AG09319 (cell line): ENCODE measurements around the gene DAB2.
A peak's percentile ranks its signal among the peaks of the same experiment; 100 is the strongest.

Experiments used
- DNase-seq: peaks from one replicate; pipeline ENCODE4 v3.0.0-alpha.2; 2010; ENCODE audit warnings: low read depth; ENCODE audit errors: extremely low read depth
- TF ChIP-seq, protein P1 (sequence below): IDR thresholded peaks from 2 replicates; pipeline ENCODE4 v1.5.1; 2011; ENCODE audit warnings: low read depth, mild to moderate bottlenecking, inconsistent platforms, low read length, moderate library complexity

DAB2 gene

DNA sequence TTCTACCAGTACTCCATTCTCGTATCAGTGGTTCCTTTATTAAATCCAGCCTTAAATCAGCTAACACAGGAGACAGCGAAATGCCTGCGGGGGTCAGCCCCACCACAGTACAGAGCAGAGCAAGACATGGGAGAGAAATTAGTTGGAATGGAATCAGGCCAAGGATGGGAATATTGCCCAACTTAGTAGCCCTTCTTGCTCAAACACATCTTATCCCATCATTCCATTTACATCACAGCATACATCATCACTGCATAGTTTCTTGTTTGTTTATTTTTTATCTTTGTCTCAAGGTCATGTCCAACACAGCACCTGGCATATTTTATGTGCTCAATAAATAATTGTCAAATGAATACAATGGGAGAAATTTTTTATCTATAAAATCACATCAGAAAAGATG is 34.3 kb upstream of the DAB2 start:
- peak; percentile 25 for DNase-seq
- TF ChIP-seq, protein P1, sequence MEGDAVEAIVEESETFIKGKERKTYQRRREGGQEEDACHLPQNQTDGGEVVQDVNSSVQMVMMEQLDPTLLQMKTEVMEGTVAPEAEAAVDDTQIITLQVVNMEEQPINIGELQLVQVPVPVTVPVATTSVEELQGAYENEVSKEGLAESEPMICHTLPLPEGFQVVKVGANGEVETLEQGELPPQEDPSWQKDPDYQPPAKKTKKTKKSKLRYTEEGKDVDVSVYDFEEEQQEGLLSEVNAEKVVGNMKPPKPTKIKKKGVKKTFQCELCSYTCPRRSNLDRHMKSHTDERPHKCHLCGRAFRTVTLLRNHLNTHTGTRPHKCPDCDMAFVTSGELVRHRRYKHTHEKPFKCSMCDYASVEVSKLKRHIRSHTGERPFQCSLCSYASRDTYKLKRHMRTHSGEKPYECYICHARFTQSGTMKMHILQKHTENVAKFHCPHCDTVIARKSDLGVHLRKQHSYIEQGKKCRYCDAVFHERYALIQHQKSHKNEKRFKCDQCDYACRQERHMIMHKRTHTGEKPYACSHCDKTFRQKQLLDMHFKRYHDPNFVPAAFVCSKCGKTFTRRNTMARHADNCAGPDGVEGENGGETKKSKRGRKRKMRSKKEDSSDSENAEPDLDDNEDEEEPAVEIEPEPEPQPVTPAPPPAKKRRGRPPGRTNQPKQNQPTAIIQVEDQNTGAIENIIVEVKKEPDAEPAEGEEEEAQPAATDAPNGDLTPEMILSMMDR, result no peak

DNA sequence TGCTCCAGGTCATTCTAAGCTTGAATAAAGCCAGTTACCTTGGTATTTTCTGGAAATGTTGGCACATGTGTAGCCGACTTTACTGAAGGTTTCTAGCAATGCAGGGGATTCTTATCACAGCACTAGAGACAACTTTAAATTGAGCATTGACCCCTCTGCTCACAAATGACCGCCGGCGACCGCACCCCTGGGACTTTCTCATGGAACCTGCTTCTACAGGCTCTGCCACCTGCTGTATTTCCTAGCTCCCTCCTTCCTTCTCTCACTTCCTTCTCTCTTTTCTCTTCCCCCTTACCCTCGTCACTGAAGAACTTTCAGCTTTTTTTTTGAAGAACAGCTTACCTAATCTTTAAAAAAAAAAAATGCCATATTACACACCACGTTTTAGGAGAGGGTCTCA is 30.9 kb upstream of the DAB2 start:
- TF ChIP-seq, protein P1, result no peak
- no peak for DNase-seq

DNA sequence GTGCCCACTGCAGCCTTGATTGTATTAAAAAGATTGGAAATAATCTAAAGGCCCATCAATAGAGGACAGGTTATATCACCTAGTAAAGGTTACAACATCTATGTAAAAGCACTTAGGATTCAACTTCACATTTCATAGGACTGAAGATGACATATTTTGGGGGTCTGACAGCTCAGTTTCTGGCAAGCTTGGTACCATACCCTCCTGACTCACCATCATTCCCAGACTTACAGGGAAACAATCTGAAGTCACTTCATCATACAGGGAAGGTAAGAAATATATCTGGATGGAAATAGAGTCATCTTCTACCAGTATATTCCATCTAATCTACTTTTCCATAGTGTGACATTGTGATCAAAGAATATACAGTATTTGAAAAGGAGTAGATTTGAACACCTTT is 28.8 kb upstream of the DAB2 start:
- TF ChIP-seq, protein P1, result no peak
- DNase-seq, result no peak

DNA sequence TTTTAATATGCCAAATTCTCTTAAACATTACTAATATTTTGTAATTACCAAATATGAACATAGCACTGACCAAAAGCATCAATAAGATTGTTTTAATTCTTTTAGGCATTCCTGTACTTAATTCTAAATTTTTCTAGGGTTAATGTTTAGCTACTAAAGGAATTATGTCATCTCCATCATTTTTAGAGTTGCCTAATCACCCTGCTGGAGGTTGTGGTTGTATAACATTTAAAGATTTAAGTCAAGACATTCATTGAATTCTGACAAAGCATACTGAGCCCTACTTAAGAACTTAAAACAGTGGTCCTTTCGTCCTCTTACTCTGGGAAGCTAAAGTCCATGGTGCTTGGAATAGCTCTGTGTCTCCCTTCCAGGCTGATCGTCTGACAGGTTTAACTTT is 28.1 kb upstream of the DAB2 start:
- TF ChIP-seq, protein P1, result no peak
- DNase-seq, result no peak

DNA sequence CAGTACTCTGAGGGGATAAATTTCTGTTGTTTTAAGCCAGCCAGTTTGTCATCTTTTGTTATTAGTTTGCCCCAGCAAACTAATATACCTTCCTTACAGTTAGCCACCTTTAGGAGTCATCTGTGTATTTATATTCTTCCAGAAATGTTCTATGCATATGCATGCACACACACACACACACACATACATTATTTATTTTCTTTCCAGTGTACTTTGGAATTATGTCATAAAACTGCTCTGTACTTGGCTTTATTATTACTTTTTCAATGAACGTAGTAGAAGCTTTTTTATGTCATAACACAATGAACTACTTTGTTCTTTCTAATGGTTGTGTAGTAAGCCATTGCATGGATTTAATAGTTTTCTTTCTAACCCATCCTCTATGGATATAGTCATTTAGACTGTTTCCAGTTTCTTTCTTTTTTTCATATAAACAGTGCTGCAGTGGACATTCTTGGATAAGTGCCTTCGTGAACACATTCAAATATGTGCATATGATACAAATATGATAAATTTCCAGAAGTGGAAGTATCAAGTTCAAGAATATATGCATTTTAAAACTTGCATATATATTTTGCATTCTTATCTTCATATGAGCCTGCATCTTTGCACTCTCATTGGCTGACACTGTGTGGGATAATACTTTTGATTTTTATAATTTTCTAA is 26.6 kb upstream of the DAB2 start:
- TF ChIP-seq, protein P1, result no peak
- no peak for DNase-seq

DNA sequence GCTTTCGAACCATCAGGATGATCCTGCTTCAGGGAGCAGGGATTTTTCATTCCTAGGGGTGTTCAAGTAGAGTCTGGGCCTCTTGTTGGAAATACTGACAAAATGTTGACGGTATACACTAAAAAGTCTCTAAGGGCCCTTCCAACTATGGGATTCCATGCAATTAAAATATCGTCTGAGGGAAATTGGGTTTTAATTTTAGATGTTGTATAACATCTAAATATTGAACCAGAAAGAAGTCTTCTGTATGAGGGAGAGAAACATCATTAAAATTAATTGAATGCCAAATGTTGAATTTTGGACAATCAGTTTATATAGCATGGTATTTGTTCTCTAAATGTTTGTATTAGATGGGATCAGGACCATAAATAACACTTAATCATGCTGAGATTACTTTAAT is 25.7 kb upstream of the DAB2 start:
- TF ChIP-seq, protein P1, result no peak
- DNase-seq, result no peak

DNA sequence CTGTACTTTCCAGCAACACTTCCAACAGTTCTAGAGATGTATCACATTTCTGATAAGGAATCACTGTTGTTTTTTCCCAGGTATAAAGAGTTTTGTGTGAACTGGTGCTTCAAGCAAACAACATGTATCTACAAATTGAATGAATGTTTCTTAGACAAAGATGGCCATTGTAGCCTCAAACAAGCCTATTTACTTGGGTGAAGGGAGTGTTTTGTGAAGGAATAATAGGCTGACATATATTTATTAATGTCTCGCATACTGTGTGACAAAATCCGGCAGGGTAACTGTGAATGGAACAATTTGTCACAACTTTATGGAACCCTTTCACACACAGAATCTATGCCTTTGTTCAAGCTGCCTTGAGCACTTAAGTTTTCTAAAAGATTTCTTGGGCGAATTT is 24.8 kb upstream of the DAB2 start:
- DNase-seq, result no peak
- TF ChIP-seq, protein P1, result no peak
